ENCODE measurements around the gene TMEM266. TPM values are rescaled to one million over a fixed set of nuclear protein-coding genes. Genes with fewer than 3 reads are reported as not detected.
A peak's percentile ranks its signal among the peaks of the same experiment; 100 is the strongest.

The TMEM266 gene
- polyA plus RNA-seq, 6 donors from 2014 or later: 0.14 TPM; not detected in 5

DNA sequence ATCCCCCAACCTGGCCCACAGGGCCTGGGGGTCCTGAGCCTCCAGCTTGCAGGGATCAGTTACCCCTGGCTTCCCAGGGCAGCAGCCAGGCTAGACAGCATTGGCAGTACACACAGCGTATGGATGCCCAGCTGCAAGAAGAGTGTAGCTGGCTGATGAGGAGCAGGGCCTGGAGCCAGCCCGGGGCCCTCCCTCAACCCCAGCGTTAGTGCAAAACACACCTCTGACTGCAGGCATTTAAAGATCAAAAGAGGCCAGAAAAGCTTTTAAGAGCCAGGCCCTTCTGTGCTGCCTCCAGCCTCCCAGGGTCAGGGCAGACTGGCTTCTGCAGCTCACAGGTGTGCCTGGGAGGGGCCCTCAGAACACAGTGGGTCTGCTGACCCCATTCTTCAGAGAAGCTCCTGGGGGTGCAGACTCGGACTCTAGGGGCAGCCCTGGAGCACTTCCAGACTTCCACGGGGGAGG lies 140.9 kb downstream of the TMEM266 start:
- DNase-seq (no peak), ATAC-seq (ENCODE audit: low read depth in 2 of 2) (no peak)
- Mint-ChIP-seq H3K9me3 (no peaks in the 10 kb centered on the region), H3K4me1 (peaks cover 0 to 27% (median 25%) of the 10 kb centered on the region in 3 donors), H3K36me3 (no peaks in the 10 kb centered on the region), H3K27ac (no peak overlapping the region), H3K27me3 (no peaks in the 10 kb centered on the region), H3K4me3 (no peak overlapping the region)

DNA sequence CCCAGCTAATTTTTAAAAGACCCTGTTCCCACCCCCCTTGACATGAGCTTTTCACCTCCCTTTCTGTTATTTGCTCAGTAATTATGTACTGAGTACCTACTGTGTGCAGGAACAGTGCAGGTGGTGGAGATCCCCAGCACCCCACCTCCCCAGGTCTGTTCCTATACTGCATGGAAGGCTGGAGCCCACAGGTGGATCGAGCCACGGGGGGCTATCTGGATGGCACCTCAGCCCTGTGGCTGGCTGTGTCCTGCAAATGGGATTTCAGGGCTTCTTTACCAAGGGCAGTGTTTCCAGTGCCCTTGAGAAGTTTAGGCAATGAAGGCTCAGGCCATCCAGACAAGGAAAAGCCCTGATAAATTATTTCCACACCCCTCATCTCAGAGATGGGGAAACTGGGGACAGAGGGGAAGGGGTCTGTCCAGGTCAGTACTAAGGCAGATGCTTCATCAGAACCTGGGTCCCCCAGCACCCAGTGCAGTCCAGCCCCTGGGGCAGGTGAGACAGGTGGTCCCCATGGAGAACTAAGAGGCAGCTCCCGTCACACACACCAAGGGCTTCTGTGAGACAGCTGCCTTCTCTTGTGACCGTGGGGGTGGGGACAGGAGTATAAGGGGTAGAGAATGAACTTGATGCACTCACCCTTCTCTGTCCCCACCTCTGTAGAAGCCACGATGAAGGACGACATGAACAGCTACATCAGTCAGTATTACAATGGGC lies 141.9 kb downstream of the TMEM266 start:
- no peak overlapping the region for H3K27ac Mint-ChIP-seq
- no peak for DNase-seq
- peaks cover 0 to 17% (median 17%) of the 10 kb centered on the region in 3 donors for H3K4me1 Mint-ChIP-seq
- ATAC-seq (ENCODE audit: low read depth in 2 of 2): no peak
- H3K27me3 Mint-ChIP-seq: no peaks in the 10 kb centered on the region
- peak overlapping the region in 1 of 8 donors; percentile 15 for H3K4me3 Mint-ChIP-seq
- no peaks in the 10 kb centered on the region for H3K36me3 Mint-ChIP-seq
- H3K9me3 Mint-ChIP-seq: no peaks in the 10 kb centered on the region

DNA sequence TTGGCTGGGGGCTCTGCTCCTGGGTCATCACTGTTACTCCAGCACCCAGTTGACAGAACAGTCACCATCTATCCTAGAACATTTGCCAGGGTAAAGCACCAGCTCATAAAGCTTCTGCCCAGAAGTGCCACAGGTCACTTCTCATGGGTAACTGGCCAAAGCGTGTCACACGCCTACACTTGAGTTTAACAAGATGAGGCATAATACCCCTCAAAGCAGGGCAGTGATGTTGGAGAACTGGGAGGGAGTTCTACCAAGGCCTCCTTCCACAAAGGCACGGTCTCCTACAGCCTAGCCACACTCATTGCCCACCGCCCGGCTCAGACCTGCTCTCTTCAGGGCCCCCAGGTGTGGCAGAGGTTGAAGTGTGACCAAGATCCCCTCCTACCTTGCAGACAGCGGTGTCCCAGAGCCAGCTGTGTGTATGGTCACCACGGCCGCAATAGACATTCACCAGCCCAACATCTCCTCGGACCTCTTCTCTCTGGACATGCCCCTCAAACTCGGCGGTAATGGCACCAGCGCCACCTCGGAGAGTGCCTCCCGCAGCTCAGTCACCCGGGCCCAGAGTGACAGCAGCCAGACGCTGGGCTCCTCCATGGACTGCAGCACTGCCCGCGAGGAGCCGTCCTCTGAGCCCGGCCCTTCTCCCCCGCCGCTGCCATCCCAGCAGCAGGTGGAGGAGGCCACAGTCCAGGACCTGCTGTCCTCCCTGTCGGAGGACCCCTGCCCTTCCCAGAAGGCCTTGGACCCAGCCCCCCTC lies 143.7 kb downstream of the TMEM266 start:
- no peak for ATAC-seq (ENCODE audit: low read depth in 2 of 2)
- Mint-ChIP-seq H3K4me3 (no peak overlapping the region), H3K27ac (no peak overlapping the region), H3K27me3 (no peaks in the 10 kb centered on the region), H3K36me3 (peaks cover 9 to 10% of the 10 kb centered on the region in 2 donors), H3K9me3 (no peaks in the 10 kb centered on the region), H3K4me1 (peaks cover 0 to 9% (median 0%) of the 10 kb centered on the region in 3 donors)
- DNase-seq: no peak

DNA sequence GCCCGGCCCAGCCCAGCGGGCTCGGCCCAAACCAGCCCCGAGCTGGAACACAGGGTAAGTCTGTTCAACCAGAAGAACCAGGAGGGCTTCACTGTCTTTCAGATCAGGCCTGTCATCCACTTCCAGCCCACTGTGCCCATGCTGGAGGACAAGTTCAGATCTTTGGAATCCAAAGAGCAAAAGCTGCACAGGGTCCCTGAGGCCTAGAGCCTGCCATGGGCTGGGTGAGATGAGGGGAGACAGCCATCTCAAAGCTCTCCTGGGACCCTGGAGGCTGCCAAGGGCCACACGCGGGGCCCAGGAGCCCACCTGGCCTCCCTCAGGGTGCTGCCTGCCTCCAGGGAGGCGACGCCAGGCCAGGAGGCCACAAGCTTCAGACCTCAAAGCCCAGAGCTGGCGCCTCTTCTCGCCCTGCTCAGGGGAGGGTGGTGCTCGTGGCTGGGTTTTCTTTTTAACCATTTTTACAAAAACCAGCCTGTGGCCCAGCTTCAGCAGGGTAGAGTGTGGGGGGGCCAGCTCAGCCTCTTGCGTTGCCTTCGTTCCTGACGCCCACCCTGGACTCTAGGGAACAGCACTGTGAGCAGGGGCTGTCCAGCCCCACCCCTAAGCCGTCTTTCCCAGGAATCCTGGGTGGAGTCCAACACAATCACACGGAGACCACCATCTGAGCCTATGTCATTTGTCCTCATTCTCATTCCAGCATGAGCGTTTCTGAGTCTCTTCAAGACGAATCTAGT lies 144.5 kb downstream of the TMEM266 start:
- Mint-ChIP-seq H3K27ac (no peak overlapping the region), H3K4me1 (peaks cover 0 to 5% (median 0%) of the 10 kb centered on the region in 3 donors), H3K36me3 (peaks cover 9 to 10% of the 10 kb centered on the region in 2 donors), H3K27me3 (no peaks in the 10 kb centered on the region), H3K9me3 (no peaks in the 10 kb centered on the region), H3K4me3 (no peak overlapping the region)
- ATAC-seq (ENCODE audit: low read depth in 2 of 2): no peak
- no peak for DNase-seq

DNA sequence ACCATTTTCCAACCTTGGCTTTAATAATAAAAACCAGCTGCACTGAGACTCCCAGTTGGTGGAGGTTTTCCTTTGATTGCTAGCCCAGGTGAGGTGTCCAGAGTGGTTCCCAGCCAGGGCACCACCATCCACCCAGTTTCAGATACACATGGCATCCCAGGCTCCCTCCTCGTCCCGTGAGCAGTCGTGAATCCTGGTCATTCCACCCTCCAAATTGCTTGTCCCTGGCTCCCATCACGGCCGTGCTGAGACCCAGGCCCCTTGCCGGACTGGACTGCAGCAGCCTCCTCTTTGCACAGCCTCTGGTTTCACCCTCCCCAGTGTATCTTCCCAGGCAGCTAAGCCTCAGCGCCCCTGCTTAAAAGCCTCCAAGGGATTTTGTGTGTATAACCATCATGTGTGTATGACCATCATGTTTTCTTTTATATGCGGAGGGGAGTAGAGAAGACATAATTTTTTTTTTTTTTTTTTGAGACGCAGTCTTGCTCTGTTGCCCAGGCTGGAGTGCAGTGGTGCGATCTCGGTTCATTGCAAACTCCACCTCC lies 145.2 kb downstream of the TMEM266 start:
- H3K4me3 Mint-ChIP-seq: no peak overlapping the region

DNA sequence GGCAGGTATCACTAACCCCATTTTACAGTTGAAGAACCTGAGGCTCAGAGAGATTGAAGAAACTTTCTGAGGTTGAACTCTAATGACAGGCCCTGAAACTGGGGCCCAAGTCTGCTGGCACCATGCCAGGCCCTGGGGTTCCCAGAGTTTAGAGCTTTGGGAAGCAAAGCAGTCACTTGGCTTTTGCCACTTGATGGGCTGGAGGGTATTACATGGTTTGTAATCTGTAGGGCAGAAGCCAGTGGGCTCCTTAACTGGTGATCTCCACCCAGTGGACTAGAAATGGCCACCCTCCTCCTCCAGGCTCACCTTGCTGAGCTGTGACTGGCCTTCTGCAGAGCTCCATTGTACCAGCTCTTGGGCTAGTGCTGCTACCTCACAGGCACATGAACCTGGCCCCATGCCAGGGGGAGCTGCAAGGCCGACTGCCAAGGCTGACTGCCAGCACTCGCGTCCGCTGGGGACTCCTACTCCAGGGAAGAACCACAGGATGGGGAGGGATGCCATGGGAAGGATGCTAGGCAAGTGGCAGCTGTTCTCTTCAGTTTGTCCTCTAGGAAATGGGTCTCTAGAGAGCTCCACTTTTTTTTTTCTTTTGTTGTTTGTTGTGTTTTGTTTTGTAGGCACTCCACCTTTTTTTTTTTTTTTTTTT lies 146.7 kb downstream of the TMEM266 start:
- ATAC-seq (ENCODE audit: low read depth in 2 of 2) (no peak), DNase-seq (no peak)
- Mint-ChIP-seq H3K4me3 (no peak overlapping the region), H3K27ac (peak overlapping the region in 1 of 6 donors; percentile 16), H3K9me3 (no peaks in the 10 kb centered on the region), H3K36me3 (peaks cover 9 to 10% of the 10 kb centered on the region in 2 donors), H3K27me3 (no peaks in the 10 kb centered on the region), H3K4me1 (peaks cover 0 to under 1% (median 0%) of the 10 kb centered on the region in 3 donors)

More for the DNA sequence above, 145.2 kb downstream of the TMEM266 start:
- DNase-seq (no peak), ATAC-seq (ENCODE audit: low read depth in 2 of 2) (no peak)
- Mint-ChIP-seq H3K27me3 (no peaks in the 10 kb centered on the region), H3K4me1 (peaks cover 0 to 5% (median 0%) of the 10 kb centered on the region in 3 donors), H3K27ac (no peak overlapping the region), H3K36me3 (peaks cover 9 to 10% of the 10 kb centered on the region in 2 donors), H3K9me3 (no peaks in the 10 kb centered on the region)

DNA sequence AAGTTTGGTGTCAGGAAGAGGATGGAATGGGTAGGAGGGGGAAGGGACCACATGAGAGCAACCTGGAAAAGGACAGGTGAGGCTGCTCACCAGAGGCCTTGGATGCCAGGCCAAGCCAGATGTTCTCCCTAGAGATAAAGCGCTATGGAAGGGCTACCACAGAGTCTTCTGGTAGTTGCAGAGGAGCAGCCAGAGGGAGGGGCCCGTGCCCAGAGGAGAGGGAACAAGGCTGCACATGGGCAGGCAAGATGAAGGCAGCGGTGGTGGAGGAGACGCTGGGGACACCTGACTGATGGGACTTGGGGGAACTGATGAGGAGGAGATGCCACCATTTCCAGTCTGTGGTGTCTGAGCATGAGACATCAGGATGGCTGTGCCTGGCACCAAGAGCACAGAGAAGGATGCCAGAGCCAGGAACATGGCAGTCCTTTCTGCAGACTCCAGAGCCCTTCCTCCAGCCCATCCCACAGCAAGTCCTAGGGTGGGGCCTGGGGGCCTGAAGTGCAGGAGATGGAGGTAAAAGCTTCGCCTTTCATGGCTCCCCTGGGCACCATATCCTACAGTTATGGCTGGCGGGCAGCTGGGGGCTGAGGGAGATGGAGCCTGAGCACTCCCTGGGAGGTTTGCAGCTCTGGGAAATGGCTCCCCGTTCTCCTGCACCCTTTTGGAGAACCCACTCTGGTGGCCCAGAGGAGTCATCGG lies 148.4 kb downstream of the TMEM266 start:
- DNase-seq (no peak), ATAC-seq (ENCODE audit: low read depth in 2 of 2) (no peak)
- H3K9me3 Mint-ChIP-seq: no peaks in the 10 kb centered on the region
- H3K27ac Mint-ChIP-seq: no peak overlapping the region
- H3K27me3 Mint-ChIP-seq: no peaks in the 10 kb centered on the region
- H3K36me3 Mint-ChIP-seq: peaks cover 16 to 23% of the 10 kb centered on the region in 2 donors
- H3K4me3 Mint-ChIP-seq: no peak overlapping the region
- H3K4me1 Mint-ChIP-seq: peaks cover 0 to under 1% (median 0%) of the 10 kb centered on the region in 3 donors

DNA sequence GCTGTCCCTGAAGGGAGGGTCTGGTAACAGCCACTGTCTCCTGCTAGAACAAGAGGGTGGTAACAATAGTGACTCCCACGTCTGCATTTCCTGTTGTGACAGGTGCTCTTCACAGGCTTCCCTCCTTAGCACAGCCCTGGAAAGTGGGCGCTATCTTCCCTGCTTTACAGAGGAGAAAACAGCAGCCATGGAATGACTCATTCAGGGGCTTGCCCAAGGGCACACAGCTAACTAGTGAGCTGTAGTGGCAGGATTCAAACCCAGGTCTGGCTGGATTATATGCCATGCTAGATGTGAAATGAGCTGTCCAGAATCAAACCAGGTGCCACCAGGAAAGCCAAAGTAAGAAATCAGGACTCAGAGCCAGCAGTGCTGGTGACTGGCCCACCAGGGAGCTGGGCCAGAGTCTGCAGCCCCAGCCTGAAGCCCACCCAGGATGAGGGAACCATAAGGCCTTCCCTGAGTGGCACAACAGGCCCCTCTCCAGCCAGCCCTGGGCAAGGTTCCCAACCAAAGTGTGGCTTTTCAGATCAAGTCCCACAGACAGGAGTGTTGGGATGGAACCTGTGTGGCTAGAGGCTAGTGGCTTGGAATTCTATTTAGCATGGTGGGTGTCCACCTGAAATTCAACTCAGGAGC lies 149.1 kb downstream of the TMEM266 start:
- Mint-ChIP-seq H3K36me3 (peaks cover 16 to 28% of the 10 kb centered on the region in 2 donors), H3K4me1 (peaks cover 0 to 4% (median 0%) of the 10 kb centered on the region in 3 donors), H3K27ac (peak overlapping the region in 1 of 6 donors; percentile 65)

DNA sequence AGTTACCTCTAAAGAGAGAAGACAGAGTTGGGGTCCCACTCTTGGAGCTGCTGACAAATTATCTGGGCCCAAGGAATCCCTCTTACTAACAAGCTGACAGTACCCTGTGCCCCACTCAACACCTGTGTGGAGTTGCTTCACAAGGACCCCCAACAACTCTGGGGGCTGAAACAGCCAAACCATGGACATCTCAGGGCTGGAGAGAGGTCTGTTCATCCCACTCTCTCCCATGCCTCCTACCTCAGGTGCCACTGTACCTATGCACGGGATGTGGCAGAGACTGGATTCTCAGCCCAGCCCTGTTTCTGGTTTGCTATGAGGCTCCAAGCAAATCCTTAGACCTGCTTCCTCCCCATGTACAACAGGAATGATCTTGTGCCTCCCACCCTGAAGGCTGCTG lies 149.7 kb downstream of the TMEM266 start:
- Mint-ChIP-seq H3K4me1 (peaks cover 0 to 4% (median 0%) of the 10 kb centered on the region in 3 donors), H3K36me3 (peaks cover 16 to 28% of the 10 kb centered on the region in 2 donors), H3K4me3 (no peak overlapping the region), H3K27ac (peak overlapping the region in 1 of 6 donors; percentile 50), H3K9me3 (no peaks in the 10 kb centered on the region), H3K27me3 (no peaks in the 10 kb centered on the region)
- no peak for DNase-seq
- no peak for ATAC-seq (ENCODE audit: low read depth in 2 of 2)

More for the DNA sequence above, 149.1 kb downstream of the TMEM266 start:
- DNase-seq (no peak), ATAC-seq (ENCODE audit: low read depth in 2 of 2) (no peak)
- H3K27me3 Mint-ChIP-seq: no peaks in the 10 kb centered on the region
- H3K9me3 Mint-ChIP-seq: no peaks in the 10 kb centered on the region
- H3K4me3 Mint-ChIP-seq: peak overlapping the region in 1 of 8 donors; percentile 52

DNA sequence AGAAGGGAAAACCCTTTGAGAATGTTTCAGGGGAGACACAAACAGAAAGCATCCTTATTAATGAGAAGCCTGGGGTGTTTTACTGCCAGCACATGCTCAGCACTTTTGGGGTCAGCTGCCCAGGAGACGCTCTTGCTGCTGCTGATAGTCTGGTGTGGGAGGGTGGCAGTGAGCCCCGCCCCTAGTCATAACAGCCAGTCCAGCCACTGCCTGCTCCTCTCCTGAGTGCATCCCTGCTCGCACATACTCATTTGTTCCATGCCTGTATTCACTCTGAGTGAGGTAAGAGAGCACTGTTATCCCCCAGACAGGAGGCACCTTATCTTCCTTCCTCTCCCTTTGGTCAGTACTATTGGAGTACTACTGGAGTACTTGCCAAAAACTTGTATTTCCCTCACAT lies 150.2 kb downstream of the TMEM266 start:
- Mint-ChIP-seq H3K36me3 (peaks cover 17 to 31% of the 10 kb centered on the region in 2 donors), H3K27me3 (no peaks in the 10 kb centered on the region), H3K9me3 (no peaks in the 10 kb centered on the region), H3K4me3 (no peak overlapping the region), H3K27ac (no peak overlapping the region), H3K4me1 (peaks cover 0 to 4% (median 0%) of the 10 kb centered on the region in 3 donors)
- no peak for ATAC-seq (ENCODE audit: low read depth in 2 of 2)
- no peak for DNase-seq

DNA sequence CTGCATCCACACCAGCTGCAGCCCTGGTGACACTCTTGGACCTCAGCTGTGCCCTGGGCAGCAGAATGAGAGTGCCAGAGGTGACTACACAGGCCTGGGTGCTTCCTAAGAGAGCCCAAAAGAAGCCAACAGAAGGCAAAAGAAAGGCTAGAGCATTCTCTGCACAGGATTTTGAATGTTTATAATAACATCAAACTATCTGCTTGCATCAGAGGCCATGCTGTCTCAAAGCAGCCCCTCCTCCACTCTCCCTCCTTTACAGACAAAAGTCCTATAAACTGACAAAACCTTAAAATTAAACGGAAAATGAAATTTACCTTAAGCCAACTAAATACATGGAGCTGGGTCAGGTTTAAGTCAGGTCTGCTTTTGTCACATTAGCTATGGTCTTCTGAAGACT lies 155.8 kb downstream of the TMEM266 start:
- Mint-ChIP-seq H3K9me3 (no peaks in the 10 kb centered on the region), H3K27me3 (no peaks in the 10 kb centered on the region), H3K4me1 (peaks cover 0 to 5% (median 4%) of the 10 kb centered on the region in 3 donors), H3K27ac (peak overlapping the region in 1 of 6 donors; percentile 89), H3K36me3 (peaks cover 24 to 37% of the 10 kb centered on the region in 2 donors), H3K4me3 (no peak overlapping the region)
- ATAC-seq (ENCODE audit: low read depth in 2 of 2) (no peak), DNase-seq (no peak)
